HG03159 (cell line): Measurements from ENCODE around the gene ITPRIP.

Experiments used
- ATAC-seq: cut with Tn5 transposase; IDR thresholded peaks from one replicate; pipeline ENCODE4 v1.9.1; 2021; ENCODE audit warnings: mild to moderate bottlenecking, moderate library complexity; ENCODE audit not compliant: unreplicated experiment

ITPRIP gene

GRCh38 chr10:104337985-104338735 lies at the start of gene ITPRIP:
ITPRIP (minus strand) TSS chr10:104338465; CDS start chr10:104316051, 22,414 bp downstream.
- peak; percentile 71 for ATAC-seq

DNA sequence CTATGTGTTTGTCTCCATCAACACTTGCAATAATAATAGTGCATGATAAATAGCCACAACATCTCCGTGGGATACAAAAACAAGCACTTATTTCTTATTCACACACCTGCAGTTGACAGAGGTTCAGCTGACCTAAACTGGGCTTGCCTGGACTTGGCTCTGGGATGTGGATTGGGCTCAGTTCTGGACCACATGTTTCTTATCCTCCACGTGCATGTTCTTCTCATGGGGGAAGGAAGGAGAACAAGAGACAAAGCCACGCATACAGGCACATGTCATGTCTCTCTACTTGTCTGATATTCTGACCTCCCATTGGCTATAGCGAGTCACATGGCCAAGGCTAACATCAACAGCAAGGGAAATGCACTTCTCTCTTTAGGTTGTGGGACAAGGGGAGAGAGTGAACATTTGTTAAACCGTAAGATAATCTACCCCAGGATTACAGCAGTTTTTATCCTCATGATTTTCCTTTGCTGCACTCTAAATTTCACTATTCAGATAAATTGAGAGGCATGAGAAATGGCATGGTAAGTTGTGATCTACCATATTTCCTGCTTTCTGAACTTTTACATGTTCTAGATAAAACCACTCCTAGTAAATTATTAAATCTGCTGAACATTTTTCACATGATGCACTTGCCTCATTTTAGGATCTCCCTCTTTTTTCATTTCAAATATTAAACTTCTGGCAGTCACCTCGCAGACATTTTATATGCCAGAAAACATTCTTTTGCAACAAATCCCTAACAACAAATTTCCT lies 49.0 kb upstream of the ITPRIP start:
- ATAC-seq, result no peak

DNA sequence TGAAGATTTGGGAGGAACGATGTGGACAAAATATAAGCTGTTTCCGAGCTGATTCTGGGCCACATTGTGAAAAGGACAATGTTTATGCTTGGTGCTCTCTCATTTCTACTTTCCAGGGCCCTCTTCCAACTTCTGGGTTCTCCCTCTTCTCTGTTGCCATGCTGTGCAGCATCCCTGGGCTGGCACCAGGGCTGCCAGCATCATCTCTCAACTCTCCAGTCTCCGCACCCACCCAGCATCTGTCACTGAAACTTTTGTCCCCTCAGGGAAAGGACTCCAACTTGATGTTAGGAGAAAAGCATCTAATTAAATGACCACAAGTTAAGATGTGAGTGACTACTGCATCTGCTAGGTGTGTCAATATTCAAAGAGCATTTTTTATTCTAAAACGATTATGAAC lies 42.1 kb upstream of the ITPRIP start:
- ATAC-seq, result no peak

- no peak for ATAC-seq
Observed at GRCh38 chr10:104376784-104377300, 38.6 kb upstream of the ITPRIP start.

DNA sequence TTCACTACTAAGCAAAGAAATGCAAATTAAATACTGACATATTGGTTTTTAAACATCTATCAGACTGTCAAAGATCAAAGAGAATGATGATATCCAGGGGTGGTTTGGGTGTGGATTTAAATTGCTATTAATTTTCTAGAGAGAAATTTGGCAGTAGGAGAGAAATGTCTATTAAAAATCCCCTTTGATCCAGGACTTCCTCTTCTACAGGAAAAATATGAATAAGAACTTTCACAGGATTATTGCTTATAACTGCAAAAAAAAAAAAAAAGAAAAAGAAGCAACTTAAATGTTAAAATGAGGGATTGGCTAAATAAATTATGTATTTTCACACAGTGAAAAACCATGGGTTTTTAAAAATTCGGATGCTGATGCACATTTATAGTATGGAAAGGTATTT lies 36.3 kb upstream of the ITPRIP start:
- no peak for ATAC-seq

DNA sequence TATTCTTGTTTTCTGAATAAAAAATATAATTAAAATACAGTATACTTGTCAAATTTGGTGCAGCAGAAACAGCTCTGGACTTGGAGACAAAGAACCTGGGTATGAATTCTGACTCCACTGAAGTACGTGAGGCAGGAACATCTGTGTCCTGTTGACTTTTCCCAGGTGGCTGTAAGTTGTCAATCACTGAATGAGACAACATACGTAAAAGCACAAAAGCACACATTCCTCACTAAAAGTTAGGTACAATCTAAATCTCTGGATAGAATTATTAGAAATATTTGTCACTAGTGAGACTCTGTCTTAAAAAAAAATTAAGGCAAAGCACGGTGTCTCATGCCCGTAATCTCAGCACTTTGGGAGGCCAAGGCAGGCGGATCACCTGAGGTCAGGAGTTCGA lies 33.5 kb upstream of the ITPRIP start:
- no peak for ATAC-seq

DNA sequence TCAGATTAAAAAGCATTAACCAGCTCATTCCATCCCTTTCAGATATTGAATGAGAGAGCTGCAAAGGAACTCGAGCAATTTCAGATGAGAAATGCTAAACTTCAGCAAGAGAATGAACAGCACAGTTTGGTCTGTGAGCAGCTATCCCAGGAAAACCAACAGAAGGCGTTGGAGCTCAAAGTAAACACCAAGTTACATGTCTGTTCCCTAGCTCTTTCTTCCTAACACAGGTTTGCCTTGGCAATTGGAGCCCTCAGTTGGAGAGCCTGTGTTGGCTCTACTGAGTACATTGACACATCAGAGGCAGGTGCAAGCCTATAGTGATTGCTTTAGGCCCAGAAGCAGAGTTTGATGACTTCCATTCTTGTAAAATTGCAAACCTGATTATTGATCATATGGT lies 30.1 kb upstream of the ITPRIP start:
- ATAC-seq, result no peak

DNA sequence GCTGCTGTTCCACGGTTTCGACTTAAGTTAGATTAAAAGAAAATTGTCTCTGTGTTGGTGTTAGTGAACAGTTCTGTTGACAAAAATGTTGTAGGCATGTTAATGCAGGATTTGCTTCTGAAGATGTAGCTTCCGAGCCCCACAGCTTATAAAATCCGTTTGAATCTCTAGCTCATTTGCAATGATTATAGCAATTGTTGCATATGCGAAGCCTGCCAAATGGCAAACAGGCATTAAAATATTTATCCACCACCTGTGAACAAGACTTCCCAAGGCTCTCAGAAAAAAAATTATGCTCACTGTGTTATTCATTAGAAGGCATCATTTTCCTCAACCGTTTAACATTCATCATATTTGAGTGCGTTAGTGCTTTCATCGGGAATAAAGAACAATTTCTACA lies 29.6 kb upstream of the ITPRIP start:
- no peak for ATAC-seq

DNA sequence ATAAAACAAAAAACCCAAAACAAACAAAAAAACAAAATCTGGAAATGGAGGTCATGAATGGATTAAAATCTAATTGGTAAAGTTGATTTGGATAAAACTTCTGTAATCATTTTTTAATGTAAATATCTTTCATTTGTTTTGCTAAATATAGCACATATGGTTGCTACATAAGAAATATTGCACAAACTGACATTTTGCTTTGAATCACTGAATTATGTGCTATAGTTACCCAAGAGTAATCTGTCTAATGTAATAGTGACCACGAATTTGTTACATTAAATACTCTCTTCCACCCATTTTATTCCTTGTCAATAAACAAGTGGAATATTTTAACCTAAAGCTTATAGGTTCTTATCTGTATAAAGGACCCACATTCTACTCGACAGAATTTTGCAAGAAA lies 21.5 kb upstream of the ITPRIP start:
- ATAC-seq, result no peak

DNA sequence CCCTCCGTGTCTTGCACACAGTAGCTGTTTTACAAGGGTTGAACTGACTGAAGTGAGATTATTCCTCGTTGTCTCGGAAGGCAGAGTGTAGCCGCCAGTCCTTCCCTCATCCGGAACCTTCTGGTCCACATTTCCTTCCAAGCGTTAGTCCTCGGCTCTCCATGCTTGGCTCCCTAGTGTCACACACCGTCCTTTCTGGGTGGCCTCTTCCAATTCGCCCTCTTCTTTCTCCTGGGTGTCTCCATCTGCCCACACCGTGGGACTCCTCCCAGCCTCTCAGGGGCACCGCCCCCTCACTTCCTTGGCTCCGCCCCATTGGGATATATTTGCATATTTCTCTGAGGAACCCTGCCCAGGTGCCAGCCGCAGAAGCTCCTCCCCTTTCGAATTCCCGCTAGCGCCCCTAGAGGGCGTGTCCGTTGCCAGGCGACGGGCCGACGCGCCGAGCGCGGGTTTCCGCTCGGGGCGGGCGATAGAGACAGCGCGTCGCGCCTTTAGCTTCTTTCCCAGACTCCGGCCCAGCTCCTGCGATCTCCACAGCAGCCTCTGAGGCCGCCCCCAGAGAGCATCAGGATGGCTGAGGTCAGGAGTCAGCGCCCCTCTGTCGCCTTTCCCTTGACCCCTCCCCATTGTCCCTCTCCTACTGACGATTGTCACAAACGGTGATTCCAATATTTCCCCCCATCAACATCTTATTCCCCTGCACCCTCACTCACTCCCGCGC lies 15.2 kb upstream of the ITPRIP start, which contains the start of gene CFAP58:
TSS of gene CFAP58 (plus strand) at position 509 of the 724 bp plus-strand sequence. CDS start at position 574, 65 bp downstream.
- peak; percentile 47 for ATAC-seq

- ATAC-seq, result peak; percentile 18
Observed at GRCh38 chr10:104351919-104352318, 13.7 kb upstream of the ITPRIP start.

DNA sequence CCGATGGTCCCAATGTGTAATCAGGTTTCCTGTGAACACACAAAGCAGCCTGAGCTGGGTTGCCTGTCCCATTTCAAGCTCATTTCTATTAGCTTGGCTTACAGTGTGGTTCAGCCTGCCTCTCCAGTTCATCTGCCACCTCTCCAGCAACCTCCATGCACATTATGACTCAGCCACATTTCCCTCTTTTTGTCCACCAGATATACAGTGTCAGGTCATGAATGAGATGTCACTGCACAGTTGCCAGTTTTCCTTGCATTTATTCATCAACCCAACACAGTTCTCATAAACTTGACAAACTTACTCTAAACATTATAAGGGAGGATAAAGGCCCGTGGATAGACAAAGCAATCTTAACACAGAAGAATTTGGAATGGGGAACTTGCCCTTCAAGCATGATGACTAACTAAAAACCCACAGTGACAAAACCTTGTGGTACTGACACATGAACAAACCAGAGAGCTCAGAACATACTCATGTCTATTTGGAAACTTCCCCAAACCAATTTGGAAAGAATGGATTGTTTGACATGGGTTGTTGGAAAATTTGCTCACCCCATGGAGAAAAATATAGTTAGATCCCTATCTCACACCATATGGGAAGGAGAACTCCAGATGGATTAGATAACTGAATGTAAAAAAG lies 12.9 kb upstream of the ITPRIP start:
- ATAC-seq, result no peak

- ATAC-seq, result peak; percentile 45
Observed at GRCh38 chr10:104350127-104350635, 11.9 kb upstream of the ITPRIP start.

DNA sequence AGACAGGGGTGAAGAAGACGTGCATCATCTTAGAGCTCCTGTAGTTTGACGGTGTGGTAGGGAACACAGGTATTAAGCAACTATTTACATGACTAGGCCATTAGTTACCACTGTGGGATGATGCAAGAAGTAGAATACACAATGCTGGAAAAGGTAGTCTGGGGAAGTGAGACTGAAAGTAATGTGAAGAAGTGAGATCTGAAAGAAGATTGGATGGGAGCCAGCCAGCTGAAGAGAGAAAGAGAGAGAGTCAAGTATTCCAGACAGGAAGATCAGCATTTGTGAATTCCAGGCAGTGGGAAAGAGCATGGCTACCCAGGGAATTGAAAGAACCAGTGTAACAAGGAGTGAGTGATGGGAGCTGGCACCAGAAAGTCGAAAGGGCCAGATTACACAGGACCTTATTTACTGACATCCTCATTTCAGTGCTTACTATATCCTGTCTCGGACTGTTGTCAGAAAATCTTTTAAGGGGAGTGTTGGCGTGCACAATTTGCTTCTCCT lies 11.4 kb upstream of the ITPRIP start:
- peak; percentile 67 for ATAC-seq

GRCh38 chr10:104348601-104349000 lies 10.3 kb upstream of the ITPRIP start:
- no peak for ATAC-seq

GRCh38 chr10:104347295-104348045 lies 9.2 kb upstream of the ITPRIP start:
- ATAC-seq, result no peak

GRCh38 chr10:104345941-104346340 lies 7.7 kb upstream of the ITPRIP start:
- no peak for ATAC-seq

GRCh38 chr10:104345515-104345914 lies 7.2 kb upstream of the ITPRIP start:
- ATAC-seq, result no peak

DNA sequence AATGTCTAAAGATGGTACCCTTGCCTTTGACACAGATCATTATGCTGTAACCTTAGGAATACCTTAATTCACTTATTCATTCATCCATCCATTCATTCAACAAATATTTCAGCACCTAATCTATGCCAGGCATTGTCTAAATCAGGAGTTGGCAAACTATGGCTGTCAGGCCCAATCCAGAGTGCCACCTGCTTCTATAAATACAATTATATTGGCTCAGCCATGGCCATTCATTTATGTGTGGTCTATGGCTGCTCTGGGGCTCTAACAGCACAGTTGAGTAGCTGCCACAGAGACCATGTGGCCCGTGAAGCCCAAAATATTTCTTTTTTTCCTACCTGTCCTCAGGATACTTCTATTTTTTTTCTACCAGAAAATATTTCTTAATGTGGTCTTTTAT lies 6.0 kb upstream of the ITPRIP start:
- ATAC-seq, result no peak

DNA sequence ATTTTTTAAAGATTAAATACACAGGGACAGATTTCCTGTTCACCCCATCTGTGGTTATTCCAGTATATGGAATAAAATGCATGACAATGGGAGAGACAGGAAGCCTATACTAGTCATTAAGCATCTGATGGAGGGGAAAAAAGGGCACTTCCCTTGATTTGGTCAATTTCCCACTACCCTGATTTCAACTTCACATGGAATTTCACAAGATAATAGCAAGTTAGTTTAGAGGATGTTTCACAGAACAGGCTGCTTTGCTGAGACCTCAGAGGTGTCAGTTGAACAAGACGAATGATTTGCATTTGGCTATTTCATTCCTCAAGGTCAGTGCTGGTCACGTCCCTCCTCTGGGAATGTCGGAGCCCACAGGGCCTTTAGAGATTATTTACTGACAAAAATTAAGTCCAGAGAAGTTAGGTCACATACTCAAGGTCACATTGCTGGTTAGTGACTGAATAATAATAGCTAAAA lies 4.7 kb upstream of the ITPRIP start:
- ATAC-seq, result no peak
